SK-N-SH (cell line): ENCODE results near the gene HCN1. TPM values are rescaled to one million over a fixed set of nuclear protein-coding genes. Genes with fewer than 3 reads are reported as not detected.

Experiments
- CTCF ChIA-PET: fragments of 300-600, 350-600 bp; formaldehyde crosslinking; extraction: SDS; loops from one replicate; lab custom pipeline; 2021; lab: Yijun Ruan, JAX
- POLR2A ChIA-PET: fragments of 350-600 bp; sonication (Branson Sonifier 250); formaldehyde crosslinking; extraction: SDS; loops from one replicate; lab custom pipeline; 2020; ENCODE audit warnings: antibody characterized with exemption, inconsistent platforms; lab: Yijun Ruan, JAX
- DNase-seq: peaks from one replicate; pipeline ENCODE4 v3.0.0; 2012
- H2AFZ ChIP-seq: fragments of 200-600 bp; sonication (generic); 2 replicates; pipeline ENCODE4 v1.8.1; 2016; ENCODE audit warnings: antibody characterized with exemption, mild to moderate bottlenecking, low read depth
- H3F3A ChIP-seq: fragments of 200-600 bp; sonication (generic); replicated peaks from 2 replicates; pipeline ENCODE3; 2016; ENCODE audit warnings: antibody characterized with exemption, mild to moderate bottlenecking; ENCODE audit not compliant: insufficient read depth
- H3K27ac ChIP-seq, 2 experiments: fragments of 200-500 bp in 1 of 2; fragments of 200-600 bp in 1 of 2; sonication (Bioruptor generic) in 1 of 2; sonication (generic), shearing (Covaris generic) in 1 of 2; 2 replicates each; pipeline versions ENCODE4 v1.5.1 to v1.6.1; 2014 to 2016; ENCODE audit warnings: low read depth in 2 of 2, inconsistent platforms in 1 of 2, low read length in 1 of 2, mild to moderate bottlenecking in 1 of 2, mixed read lengths in 1 of 2
- H3K27me3 ChIP-seq: fragments of 200-600 bp; sonication (generic), shearing (Covaris generic); 2 replicates; pipeline ENCODE4 v1.6.1; 2016; ENCODE audit warnings: mixed run types; ENCODE audit not compliant: insufficient read depth
- H3K36me3 ChIP-seq, 2 experiments: fragments of 200-500 bp in 1 of 2; fragments of 200-600 bp in 1 of 2; sonication (Bioruptor generic) in 1 of 2; sonication (generic) in 1 of 2; replicated peaks in 1 of 2; 2 replicates each; pipeline versions ENCODE3 to v1.5.1; 2014 to 2016; ENCODE audit warnings: low read length in 1 of 2, mild to moderate bottlenecking in 1 of 2; ENCODE audit not compliant: insufficient read depth in 2 of 2, control insufficient read depth in 1 of 2
- H3K4me1 ChIP-seq, 2 experiments: fragments of 200-500 bp in 1 of 2; fragments of 200-600 bp in 1 of 2; sonication (Bioruptor generic) in 1 of 2; sonication (generic), shearing (Covaris generic) in 1 of 2; 2 replicates each; pipeline versions ENCODE4 v1.5.1 to v1.6.1; 2014 to 2016; ENCODE audit warnings: low read depth in 1 of 2, low read length in 1 of 2, mixed run types in 1 of 2; ENCODE audit not compliant: insufficient read depth in 2 of 2, control insufficient read depth in 1 of 2
- H3K4me2 ChIP-seq: fragments of 200-600 bp; sonication (generic), shearing (Covaris generic); 2 replicates; pipeline ENCODE4 v1.6.1; 2017; ENCODE audit warnings: mixed run types
- H3K4me3 ChIP-seq, 2 experiments: fragments of 200-500 bp in 1 of 2; fragments of 200-600 bp in 1 of 2; sonication (Bioruptor generic) in 1 of 2; sonication (generic), shearing (Covaris generic) in 1 of 2; 2 replicates each; pipeline versions ENCODE4 v1.5.1 to v1.8.1; 2014 to 2016; ENCODE audit warnings: low read depth in 2 of 2, inconsistent platforms in 1 of 2, low read length in 1 of 2, mild to moderate bottlenecking in 1 of 2, mixed read lengths in 1 of 2, moderate library complexity in 1 of 2
- H3K79me2 ChIP-seq: fragments of 200-600 bp; sonication (generic); 2 replicates; pipeline ENCODE4 v1.8.1; 2017; ENCODE audit warnings: mild to moderate bottlenecking; ENCODE audit not compliant: insufficient read depth
- H3K9ac ChIP-seq: fragments of 200-600 bp; sonication (generic); 2 replicates; pipeline ENCODE4 v1.6.1; 2017; ENCODE audit warnings: mixed run types
- H3K9me2 ChIP-seq: fragments of 200-600 bp; sonication (generic); 2 replicates; pipeline ENCODE4 v1.6.1; 2017; ENCODE audit warnings: mixed run types
- H3K9me3 ChIP-seq: fragments of 200-600 bp; sonication (generic); 2 replicates; pipeline ENCODE4 v1.6.1; 2017; ENCODE audit warnings: mixed run types, mild to moderate bottlenecking, moderate library complexity
- H4K20me1 ChIP-seq: fragments of 200-600 bp; sonication (generic); 2 replicates; pipeline ENCODE4 v1.6.1; 2017; ENCODE audit warnings: mild to moderate bottlenecking, mixed run types; ENCODE audit not compliant: insufficient read depth
- CHD2 ChIP-seq: fragments of 150-350 bp; IDR thresholded peaks from 2 replicates; pipeline ENCODE4 v1.6.1; 2018; ENCODE audit warnings: low read length; ENCODE audit not compliant: partially characterized antibody
- CTCF ChIP-seq: fragments of 200-600 bp; sonication (generic); IDR thresholded peaks from 2 replicates; pipeline ENCODE4 v1.6.1; 2017; ENCODE audit warnings: antibody characterized with exemption, mild to moderate bottlenecking, moderate library complexity
- EP300 ChIP-seq, 2 experiments: IDR thresholded peaks; 2 replicates each; pipeline versions ENCODE4 v1.4.0 to v1.6.1; 2012; ENCODE audit warnings: borderline replicate concordance in 1 of 2, low read depth in 1 of 2, low read length in 1 of 2
- FOXJ3 ChIP-seq: sonication (generic); formaldehyde crosslinking; IDR thresholded peaks from 2 replicates; pipeline ENCODE4 v1.5.1; 2020; ENCODE audit warnings: mild to moderate bottlenecking, missing genetic modification reagents
- FOXM1 ChIP-seq: IDR thresholded peaks from 2 replicates; pipeline ENCODE4 v1.4.0; 2012; ENCODE audit warnings: low read depth, mild to moderate bottlenecking
- GABPA ChIP-seq: IDR thresholded peaks from 2 replicates; pipeline ENCODE4 v1.4.0; 2012; ENCODE audit warnings: low read depth, mild to moderate bottlenecking
- MEF2A ChIP-seq: IDR thresholded peaks from 2 replicates; pipeline ENCODE4 v1.4.0; 2012; ENCODE audit warnings: low read depth, borderline replicate concordance
- NRF1 ChIP-seq: IDR thresholded peaks from 2 replicates; pipeline ENCODE4 v1.6.1; 2012; ENCODE audit warnings: low read depth, mild to moderate bottlenecking, low read length
- PBX3 ChIP-seq: IDR thresholded peaks from 2 replicates; pipeline ENCODE4; 2012
- POLR2AphosphoS5 ChIP-seq: IDR thresholded peaks from 2 replicates; pipeline ENCODE4 v1.6.1; 2012; ENCODE audit warnings: low read depth, low read length
- RAD21 ChIP-seq: IDR thresholded peaks from 2 replicates; pipeline ENCODE4 v1.6.1; 2012; ENCODE audit warnings: mild to moderate bottlenecking, low read length
- RXRA ChIP-seq: IDR thresholded peaks from 2 replicates; pipeline ENCODE4 v1.4.0; 2012; ENCODE audit warnings: low read depth, mild to moderate bottlenecking, borderline replicate concordance
- SMC3 ChIP-seq: IDR thresholded peaks from 2 replicates; pipeline ENCODE4 v1.6.1; 2012; ENCODE audit warnings: low read depth, low read length, improper control_type of control experiment
- TAF1 ChIP-seq: IDR thresholded peaks from 2 replicates; pipeline ENCODE4 v1.6.1; 2012; ENCODE audit warnings: low read depth, mild to moderate bottlenecking, low read length, moderate library complexity, borderline replicate concordance
- USF1 ChIP-seq: IDR thresholded peaks from 2 replicates; pipeline ENCODE4 v1.4.0; 2012; ENCODE audit warnings: low read depth, borderline replicate concordance
- USF2 ChIP-seq: fragments of 150-350 bp; IDR thresholded peaks from 2 replicates; pipeline ENCODE4 v1.6.1; 2017; ENCODE audit warnings: antibody characterized with exemption, low read length, low read depth, borderline replicate concordance
- YY1 ChIP-seq: IDR thresholded peaks from 2 replicates; pipeline ENCODE4 v1.4.0; 2012; ENCODE audit warnings: low read depth, mild to moderate bottlenecking
- WGBS: methylation state at CpG from one replicate; pipeline ENCODE4 v1.1.6; 2017; ENCODE audit warnings: low lambda C conversion rate; 5-methylcytosine and 5-hydroxymethylcytosine counted together
- polyA plus RNA-seq, 3 experiments: library from polyadenylated mRNA; depleted of rRNA; stranded (reverse); fragments of >200 nt; gene quantifications; 2 replicates each; pipeline ENCODE4 v1.2.3, GENCODE V29; 2012
- TF ChIP-seq, protein P1 (sequence below): IDR thresholded peaks from 2 replicates; pipeline ENCODE4 v1.4.0; 2012; ENCODE audit warnings: low read depth

The HCN1 gene
- polyA plus RNA-seq, 1 of the 3 experiments (the other 2 are of a cell fraction), result not detected

DNA sequence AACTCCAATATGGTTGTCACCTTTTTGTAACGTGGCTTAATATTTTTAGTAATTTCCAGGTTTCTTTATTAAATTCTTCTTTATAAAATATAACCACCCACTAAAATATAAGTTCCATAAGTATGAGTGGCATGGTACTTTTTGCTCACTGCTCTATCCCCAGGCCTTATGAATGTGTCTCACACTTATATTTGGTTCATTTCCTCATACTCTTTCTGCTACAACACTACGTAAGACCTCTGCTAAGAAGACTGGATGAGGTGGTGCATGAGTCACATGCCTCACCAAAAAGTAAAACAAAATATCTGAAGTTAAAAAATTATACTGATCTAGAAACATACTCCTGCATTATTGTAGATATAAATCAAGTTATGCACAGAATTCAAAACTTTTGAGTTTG is 400.9 kb downstream of the HCN1 start:
- H3K4me2 ChIP-seq, result no peak overlapping the region
- H3K4me3 ChIP-seq, result no peak overlapping the region
- TF ChIP-seq POLR2AphosphoS5, result no peak
- no peak for TF ChIP-seq RAD21
- no peak for TF ChIP-seq USF2
- TF ChIP-seq PBX3, result no peak
- TF ChIP-seq SMC3, result no peak
- no peak for TF ChIP-seq FOXM1
- no peak for TF ChIP-seq YY1
- TF ChIP-seq FOXJ3 (CRISPR knock-in tag), result no peak
- TF ChIP-seq USF1, result no peak
- H3K27ac ChIP-seq, result no peak overlapping the region
- ChIA-PET POLR2A (no interaction called here), CTCF (no interaction called here)
- H3K36me3 ChIP-seq, result no peaks in the 10 kb centered on the region
- no peaks in the 10 kb centered on the region for H3K27me3 ChIP-seq
- H3K9me2 ChIP-seq, result no peaks in the 10 kb centered on the region
- H4K20me1 ChIP-seq, result no peaks in the 10 kb centered on the region; the same call in 1 of the 2 replicates
- H3K9ac ChIP-seq, result no peak overlapping the region
- WGBS, result 9% methylated on average over 2 of the region's 2 CpGs
- no peaks in the 10 kb centered on the region for H3K9me3 ChIP-seq
- H3K79me2 ChIP-seq, result no peaks in the 10 kb centered on the region
- DNase-seq, result no peak
- H2AFZ ChIP-seq, result no peak overlapping the region
- H3K4me1 ChIP-seq, result no peaks in the 10 kb centered on the region
- H3F3A ChIP-seq, result no peaks in the 10 kb centered on the region

DNA sequence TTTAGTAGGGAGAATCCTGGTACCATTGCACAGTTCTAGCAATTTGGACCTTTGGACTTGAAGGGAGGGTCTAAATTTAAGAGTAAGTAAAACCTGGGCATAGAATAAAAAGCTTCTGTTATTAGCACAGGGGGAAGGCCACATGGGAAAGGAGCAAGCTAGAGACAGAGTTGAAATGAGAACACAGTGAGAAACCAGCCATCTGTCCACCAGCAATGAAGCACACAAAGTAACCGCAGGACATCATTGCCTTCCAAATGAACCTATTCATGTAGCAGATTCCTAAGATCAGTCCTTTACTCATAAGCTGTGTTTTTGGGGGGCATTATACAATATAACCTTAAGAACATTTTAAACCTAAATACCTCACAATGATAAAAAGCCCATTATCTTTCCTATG is 407.4 kb downstream of the HCN1 start:
- CTCF ChIA-PET, result no interaction called here
- H3K9me2 ChIP-seq, result no peaks in the 10 kb centered on the region
- no peak overlapping the region for H3K27ac ChIP-seq
- H3F3A ChIP-seq, result no peaks in the 10 kb centered on the region
- no peak for TF ChIP-seq CTCF
- no peak for TF ChIP-seq SMC3
- TF ChIP-seq TAF1, result no peak
- no peak for TF ChIP-seq RXRA
- TF ChIP-seq EP300 (IDR thresholded peaks at IDR 0.05; ENCODE audit: borderline replicate concordance in 1 of 2, low read depth in 1 of 2, low read length in 1 of 2), result no peak
- TF ChIP-seq GABPA, result no peak
- no peak for TF ChIP-seq NRF1
- TF ChIP-seq FOXJ3 (CRISPR knock-in tag), result no peak
- TF ChIP-seq, protein P1, sequence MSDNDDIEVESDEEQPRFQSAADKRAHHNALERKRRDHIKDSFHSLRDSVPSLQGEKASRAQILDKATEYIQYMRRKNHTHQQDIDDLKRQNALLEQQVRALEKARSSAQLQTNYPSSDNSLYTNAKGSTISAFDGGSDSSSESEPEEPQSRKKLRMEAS, result no peak
- TF ChIP-seq USF1, result no peak
- no peak for TF ChIP-seq FOXM1
- TF ChIP-seq CHD2, result no peak
- no peak for TF ChIP-seq RAD21
- no peak for TF ChIP-seq MEF2A
- no peaks in the 10 kb centered on the region for H4K20me1 ChIP-seq
- DNase-seq, result no peak
- 88% methylated on average over 1 of the region's 1 CpG for whole genome bisulfite sequencing
- no peaks in the 10 kb centered on the region for H3K4me1 ChIP-seq
- no peaks in the 10 kb centered on the region for H3K9me3 ChIP-seq
- H3K36me3 ChIP-seq, result no peaks in the 10 kb centered on the region
- H2AFZ ChIP-seq, result no peak overlapping the region
- POLR2A ChIA-PET, result no interaction called here
- H3K9ac ChIP-seq, result no peak overlapping the region
- H3K27me3 ChIP-seq, result no peaks in the 10 kb centered on the region
- H3K4me3 ChIP-seq, result no peak overlapping the region
- no peaks in the 10 kb centered on the region for H3K79me2 ChIP-seq
- no peak overlapping the region for H3K4me2 ChIP-seq
